Suppressor macrophage (primary cell): ENCODE data around the gene TMIGD1.

Experiments
- DNase-seq, 4 experiments: peaks; one replicate each; pipeline ENCODE4 v3.0.0-alpha.2; 2020 to 2022
- total RNA-seq, 17 experiments: gene quantifications; one replicate each; lab custom pipeline; 2026; ENCODE audit warnings: mixed read lengths in 6 of 17, inconsistent platforms in 3 of 17; lab: John Stamatoyannopoulos, UW

The TMIGD1 gene, protein sequence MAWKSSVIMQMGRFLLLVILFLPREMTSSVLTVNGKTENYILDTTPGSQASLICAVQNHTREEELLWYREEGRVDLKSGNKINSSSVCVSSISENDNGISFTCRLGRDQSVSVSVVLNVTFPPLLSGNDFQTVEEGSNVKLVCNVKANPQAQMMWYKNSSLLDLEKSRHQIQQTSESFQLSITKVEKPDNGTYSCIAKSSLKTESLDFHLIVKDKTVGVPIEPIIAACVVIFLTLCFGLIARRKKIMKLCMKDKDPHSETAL
- 0 to 0.22 (median 0) reads per million in 17 experiments for total RNA-seq

DNA sequence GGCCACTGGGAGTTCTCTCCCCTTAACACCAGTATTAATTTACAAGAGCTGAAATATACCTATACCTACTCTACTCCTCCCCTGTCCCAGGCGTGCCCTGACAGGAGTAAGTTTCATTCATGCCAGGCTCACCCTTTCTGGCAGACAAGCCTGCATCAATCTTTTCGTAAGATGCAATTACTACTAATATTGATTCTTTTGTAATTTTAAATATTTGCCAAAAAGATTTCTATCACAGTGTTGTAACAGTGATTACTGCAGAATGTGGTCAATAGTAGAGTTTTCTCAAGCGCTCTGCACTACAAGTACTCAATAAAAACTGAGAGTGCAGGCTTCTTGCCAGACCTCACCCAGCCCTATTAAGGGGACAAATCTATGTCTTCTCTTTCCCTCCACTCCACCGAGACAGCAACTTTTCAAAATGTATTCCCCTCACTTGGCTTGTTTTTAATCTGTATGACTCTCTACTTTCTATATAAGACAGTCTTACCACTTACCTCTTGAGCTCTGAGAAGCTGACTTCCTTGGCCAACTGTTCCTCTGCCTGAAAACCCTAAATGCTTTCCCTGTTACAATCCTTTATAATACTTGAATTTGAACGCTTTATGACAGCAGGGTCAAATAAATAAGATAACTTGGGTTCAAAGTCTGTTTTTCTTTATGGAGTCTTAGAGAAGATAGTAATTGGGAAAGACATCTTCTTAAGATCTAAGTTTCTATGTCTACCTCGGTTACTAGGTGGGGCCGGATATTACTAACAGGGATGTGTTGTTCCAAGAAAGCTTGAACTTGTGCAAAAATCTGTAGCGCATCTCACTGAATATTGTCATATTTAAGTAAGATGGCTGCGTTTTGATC, at the start of gene TMIGD1:
Gene TMIGD1 (minus strand): TSS at position 555 of the 858 bp plus-strand sequence. CDS start 1,924 bp downstream, outside the sequence.
- no peak for DNase-seq

DNA sequence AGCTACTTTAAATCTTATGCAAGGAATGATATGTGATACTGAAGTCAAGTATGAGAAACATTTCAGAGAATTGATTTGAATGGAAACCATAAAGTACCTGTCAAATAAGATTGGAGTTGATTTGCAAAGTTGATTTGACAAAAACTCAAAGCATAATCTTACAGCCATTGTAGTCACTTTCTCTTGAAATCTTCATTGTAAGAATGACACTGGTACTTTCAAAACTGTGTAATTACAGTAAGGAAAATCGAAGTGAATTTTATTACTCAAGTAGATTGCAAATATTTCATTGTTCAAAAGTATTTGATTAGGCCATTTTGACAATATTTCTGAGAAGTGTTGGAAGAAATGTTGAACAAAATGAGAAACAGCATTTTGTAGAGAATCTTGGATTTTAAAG, 48.5 kb upstream of the TMIGD1 start:
- no peak for DNase-seq

DNA sequence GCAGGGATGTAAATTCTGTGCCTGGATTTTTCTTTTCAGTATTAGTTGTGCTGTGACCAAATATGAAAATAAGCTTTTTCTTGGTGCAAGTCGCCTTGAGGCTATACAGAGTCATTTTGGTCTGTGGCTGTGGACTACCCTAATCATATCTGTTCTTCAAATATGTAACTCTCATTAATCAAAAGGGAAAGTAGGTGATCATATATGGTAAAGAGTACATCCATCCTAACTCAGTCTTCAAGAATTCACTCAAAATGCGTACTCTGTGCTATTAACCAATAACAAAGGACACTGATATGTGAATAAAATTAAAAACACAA, 47.4 kb upstream of the TMIGD1 start:
- DNase-seq: no peak

DNA sequence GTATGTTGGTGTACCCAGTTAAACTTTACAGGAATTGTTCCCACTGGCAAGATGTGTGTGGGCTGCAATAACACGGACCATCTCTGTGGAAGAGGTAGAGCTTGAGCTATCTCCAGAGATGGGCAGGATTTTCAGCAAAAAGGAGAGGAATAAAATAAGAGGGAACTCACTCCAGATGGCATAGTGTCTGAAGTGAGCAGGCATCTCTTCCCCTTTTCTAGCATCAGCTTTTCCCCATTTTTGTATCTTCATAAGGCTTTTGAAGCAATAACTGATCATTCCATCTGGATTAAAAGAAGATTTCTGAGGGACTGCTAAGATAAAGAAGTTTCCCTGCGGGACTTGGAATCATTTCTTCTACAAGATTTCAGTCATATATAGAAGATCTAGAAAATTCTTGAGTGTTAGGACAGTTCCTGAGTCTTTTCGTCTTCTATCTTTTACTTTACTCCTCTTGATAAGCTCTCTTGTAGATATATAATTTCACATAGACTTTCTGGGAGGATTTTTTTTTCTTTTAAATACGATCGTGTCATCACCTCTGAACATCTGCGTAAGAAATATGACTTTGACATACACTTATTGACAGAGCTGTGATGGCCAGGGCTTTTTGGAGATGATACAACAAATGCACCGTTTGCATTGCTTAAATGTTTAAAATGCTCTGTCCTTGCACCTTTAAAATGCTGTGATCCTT, 46.9 kb upstream of the TMIGD1 start:
- peak in 3 of 4 experiments; percentile 27 to 52 (median 47) for DNase-seq

DNA sequence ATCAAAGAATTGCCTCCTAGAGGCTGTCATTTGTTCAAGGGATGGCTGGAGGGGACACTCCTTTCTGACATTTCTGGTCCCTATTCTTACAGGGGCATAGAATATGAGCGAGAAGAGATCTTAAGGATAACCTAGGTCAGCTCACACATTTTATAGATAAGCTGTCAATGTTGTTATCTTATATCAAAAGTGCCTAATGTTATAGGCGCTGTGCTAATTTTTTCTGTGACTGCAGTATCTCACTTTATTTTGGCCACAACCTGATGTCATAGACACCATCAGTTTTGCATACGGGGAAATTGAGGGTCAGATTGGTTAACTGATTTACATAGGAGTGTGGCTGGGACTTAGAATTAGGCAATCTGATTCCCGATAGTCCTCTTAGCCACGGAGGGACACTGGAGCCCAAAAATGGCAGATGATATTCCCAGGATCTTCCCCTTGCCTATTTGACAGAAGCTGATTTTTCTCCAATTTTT, 46.1 kb upstream of the TMIGD1 start:
- no peak for DNase-seq

DNA sequence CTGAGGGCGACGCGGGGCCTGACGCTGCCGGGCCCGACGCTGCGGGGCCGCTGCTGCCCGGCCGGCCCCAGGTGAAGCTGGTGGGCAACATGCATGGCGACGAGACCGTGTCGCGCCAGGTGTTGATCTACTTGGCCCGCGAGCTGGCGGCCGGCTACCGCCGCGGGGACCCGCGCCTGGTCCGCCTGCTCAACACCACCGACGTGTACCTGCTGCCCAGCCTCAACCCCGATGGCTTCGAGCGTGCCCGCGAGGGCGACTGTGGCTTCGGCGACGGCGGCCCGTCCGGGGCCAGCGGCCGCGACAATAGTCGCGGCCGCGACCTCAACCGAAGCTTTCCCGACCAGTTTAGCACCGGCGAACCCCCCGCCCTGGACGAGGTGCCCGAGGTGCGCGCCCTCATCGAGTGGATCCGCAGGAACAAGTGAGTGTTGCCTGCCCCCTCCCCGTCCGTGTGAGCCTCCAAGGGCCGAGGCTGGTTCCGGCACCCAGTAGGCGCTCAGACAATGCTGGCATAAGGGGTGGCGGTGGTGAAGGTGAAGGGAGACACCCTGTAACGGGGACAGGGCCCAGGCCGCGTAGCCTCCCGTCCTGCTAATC, 45.5 kb upstream of the TMIGD1 start:
- DNase-seq: peak in 3 of 4 experiments; percentile 14 to 48 (median 28)

DNA sequence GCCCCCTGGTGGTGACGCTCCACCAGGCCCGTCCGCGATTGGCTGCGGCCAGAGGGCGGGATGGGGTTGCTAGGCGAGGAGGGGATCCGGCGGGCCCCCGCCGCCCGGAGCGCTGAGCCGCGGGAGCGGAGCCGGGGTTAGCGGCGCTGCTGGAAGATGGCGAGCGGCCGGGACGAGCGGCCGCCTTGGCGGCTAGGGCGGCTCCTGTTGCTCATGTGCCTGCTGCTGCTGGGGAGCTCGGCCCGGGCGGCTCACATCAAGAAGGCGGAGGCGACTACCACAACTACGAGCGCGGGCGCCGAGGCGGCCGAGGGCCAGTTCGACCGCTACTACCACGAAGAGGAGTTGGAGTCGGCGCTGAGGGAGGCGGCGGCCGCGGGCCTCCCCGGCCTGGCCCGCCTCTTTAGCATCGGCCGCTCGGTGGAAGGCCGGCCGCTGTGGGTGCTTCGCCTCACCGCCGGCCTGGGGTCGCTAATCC, 45.0 kb upstream of the TMIGD1 start, which contains the start of gene CPD:
Gene CPD (plus strand): TSS at position 103 of the 478 bp plus-strand sequence. CDS start 54 bp downstream, at position 157.
- peak; percentile 97 to 99 (median 98) for DNase-seq

DNA sequence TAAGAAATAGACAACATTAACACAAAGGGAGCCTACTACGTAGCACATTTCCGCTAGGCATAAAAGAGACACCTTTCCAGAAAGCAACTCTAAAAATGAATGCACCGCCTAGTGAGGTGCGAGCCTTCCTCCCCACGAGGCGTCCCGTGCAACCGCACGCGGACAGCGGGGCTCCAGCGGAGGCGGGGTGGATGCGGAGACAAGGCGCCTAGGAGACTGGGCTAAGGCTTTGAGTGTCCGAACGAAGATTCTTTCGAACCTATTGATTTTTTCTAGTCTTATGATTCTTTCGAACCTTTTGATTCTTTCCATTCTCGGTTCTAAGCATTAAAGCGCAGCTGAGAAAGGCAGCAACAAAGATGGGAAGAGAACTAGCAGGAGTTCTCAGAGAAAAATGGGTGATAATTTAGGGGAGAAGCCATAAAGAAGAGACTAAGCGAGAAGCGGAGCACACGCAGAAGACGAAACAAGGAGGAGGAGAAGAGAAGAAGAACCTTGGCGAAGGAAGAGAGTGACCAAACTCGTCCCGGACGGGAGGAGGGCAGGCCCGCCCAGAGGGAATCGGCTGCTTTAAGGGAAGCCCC, 44.5 kb upstream of the TMIGD1 start:
- DNase-seq: peak in 3 of 4 experiments; percentile 40 to 66 (median 51)

DNA sequence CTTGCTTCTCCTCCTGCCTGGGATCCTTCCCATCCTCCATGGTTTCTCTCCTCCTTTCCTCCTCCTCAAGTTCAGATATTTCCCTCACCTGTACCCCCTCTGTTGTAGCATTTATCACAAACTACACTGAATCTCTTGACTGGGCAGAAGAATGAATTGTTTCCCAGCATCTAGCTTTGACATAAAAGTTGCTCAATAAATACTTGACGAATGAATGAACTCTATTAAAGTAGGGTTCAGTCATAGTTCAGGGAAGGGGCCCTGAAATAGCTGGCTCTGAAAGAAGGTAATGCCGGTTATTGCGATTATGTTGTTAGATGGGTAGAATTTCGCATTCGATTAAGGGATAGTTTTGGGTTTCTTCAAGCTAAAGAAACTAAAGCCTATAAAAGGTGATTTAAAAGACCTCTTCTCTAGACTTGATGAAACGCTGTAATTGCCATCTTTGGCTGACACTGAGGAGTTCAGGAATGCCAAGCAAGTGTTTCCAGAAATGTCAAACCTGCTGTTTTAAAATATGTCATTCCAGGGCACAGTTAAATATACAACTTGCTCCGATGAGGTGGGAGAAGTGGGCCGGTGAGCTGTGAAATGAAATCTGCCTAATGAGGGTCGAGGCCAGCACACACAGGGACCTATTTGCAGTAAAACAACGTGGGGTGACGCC, 43.9 kb upstream of the TMIGD1 start:
- no peak for DNase-seq

DNA sequence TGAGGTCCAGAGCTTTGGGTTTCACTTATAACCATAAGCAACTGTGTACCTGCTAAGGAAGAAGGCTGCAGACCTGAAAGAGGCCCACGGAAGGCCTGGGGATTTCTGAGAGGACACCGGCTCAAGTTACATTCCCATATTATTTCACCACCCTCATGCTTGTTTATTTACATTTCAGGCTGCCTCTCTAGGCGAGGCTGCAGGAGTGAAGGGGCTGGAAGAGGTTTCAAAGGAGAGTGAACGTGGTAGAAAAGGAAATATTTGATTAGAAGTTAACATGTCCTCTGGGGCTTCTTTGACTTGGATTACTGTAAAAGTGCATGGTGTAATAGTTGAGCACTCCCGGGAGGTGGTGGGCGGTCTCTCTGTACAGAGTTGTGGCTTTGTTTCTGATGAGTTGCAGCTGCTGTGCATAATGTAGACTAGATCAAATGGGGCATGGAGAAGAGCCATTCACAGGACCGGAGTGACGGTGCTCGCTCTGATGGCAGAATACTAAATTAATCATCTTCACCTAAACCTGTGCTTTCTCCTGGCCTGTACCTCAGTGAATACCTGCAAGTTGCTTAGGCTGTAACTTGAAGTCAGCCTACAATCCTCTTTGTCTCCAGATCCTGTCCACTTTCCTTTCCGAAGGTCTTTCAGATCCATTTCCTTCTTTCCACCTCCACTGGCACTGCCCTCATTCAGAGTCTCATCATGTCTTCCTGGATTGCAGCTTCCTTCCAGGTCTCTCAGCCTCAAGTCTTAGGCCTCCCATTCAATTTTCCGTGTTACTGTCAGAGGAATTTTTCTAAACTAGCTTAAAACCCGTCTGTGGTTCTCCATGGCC, 43.0 kb upstream of the TMIGD1 start:
- DNase-seq: peak; percentile 53 to 80 (median 74)

DNA sequence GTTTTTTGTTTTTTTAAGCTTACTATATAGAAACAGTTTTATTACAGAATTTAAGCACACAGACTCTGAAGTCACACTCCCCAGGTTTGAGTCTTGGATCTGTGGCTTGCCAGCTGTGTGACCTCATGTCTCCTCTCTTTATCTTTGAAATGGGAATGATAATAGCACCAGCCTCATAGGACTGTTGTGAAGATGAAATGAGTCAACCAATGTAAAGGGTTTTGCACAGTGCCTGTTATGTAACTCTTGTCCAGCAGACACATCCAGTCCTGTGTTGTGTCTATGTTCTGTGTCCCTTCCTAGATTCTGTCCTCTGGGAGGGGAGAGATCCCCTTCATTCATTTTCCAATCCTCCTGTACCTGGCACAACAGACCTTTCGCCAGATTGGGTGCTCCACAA, 41.8 kb upstream of the TMIGD1 start:
- DNase-seq: peak in 2 of 4 experiments; percentile 19 to 26

DNA sequence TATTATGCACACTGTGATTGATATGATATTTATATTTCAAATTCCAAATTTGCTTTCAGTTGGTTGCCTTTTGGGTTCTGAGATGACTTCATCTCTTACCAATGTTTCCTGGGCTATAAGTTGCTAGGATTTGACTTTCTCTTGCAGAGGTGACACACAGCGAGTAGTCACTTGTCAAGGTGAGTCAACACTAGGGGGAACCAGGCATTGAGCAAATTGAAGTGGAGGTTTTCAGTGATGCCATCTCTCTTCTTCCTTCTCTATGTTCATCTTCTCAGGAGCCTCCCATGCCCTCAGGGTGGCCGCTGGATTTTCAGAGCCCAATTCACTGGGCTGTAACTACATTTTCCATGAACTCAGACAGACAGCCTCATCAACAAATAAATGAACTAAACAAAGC, 38.9 kb upstream of the TMIGD1 start:
- peak in 1 of 4 experiments; percentile 31 for DNase-seq

DNA sequence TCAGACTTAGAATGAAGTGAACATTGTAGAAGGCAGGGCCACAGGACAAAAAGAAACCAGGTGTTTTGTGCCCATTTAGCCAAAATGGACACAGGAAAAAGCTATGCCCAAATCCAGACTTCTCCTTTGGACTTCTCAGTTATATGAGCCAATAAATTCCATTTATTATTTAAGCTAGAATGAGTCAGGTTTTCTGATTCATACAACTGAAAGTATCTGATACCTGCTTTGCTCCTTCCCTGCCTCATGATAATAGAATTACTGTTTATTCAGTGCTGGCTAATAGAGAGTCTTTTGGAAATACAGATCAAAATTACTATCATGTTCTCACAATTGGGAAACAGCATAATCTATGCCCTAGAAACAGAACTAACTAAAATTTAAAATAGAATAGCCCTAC, 36.1 kb upstream of the TMIGD1 start:
- no peak for DNase-seq

DNA sequence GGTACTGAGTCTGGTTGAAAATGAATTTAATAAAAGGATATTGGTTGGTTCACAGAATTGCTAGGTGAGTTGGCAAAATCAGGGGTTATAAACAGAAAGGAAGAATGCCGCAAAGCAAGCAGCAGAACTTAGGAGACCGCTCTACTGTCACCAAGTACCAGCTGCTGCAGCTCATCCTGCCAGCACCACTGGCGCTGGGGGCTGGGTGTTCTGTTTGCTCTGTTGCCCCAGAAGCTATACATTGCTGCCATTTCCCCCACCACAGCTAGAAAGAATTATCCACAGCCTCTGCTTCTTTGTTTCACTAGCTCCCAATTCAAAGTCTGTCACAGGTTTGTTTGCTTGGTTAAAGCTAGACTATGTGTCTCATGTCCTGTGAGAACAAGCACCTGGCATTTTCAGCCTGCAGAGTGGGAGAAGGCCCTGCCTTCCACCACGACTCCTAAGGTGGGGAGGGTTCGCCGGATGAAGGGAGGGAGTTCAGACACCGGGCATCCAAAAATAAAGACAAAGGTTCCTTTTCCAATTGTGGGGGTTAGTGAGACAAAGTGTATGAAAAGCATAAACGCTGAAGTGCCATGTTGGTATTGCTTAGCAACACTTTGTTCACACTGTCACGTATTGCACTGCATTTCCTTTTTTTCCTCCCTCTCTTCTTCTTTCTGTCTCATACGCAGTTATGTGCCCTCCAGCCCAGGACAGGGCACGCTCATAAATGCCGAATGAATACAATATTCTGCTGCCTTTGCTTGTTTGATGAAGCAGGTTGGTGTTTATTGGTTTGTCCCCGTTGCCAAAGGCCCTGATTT, 35.3 kb upstream of the TMIGD1 start:
- DNase-seq: peak in 3 of 4 experiments; percentile 44 to 63 (median 62)

DNA sequence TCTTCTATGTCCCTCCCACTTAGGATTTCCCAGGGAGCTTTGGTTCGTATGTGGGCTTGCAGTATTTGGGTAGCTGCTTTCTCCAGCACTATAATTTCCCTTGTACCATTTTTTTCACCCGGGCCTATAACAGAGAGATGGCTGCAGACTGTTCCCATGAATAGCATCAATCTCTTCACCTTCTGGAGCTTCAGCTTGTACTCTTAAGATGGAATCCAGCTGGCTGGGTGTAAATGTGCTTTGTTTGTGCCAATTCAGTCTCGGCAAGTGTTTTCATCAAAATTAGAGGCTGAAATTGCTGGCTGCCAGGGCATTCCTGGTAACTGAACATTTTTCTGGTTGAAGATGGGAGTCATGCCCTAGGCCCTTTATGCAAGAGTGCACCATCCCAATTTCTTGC, 32.7 kb upstream of the TMIGD1 start:
- DNase-seq: no peak

DNA sequence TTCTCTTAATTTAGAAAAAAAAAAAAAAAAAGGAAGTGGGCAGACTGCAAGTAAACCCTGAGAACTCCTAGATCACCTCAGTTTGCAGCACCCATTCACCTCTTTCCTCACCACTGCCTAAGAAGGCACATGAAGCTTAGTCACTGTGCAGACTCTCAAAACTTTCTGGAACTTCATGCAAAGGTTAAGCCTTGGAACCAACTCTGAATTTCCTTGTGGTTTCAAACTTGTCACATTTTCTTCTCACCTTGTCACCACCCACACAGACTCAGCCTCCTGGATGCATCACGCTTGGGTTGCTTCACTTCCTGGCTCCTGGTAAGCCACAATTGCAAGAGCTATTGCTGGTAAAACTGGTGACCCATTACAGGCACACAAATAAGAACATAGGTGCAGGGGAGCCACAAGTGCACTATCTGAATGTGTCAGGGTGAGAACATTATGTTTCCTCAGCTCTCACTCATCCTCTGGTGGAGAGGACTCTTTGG, 29.9 kb upstream of the TMIGD1 start:
- peak; percentile 53 to 71 (median 61) for DNase-seq

DNA sequence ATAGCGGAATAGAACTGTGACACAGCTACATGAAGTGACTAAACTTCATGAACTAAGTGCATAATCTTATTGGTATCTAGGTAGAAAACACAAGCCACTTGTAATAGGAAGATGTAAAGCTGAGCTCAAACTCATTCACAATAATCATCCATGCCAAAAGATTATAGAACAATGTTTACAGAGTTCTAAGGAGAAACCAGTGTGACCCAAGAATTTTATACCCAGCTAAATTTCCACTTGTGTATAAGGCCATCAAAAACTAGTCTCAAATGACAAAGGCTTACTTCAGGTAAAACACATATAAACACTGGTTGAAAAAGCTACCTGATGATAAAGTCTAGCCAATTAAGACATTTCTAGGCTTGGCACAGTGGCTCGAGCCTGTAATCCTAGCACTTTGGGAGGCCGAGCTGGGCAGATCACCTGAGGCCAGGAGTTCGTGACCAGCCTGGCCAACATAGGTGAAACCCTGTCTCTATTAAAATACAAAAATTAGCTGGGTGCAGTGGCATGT, 28.0 kb upstream of the TMIGD1 start:
- DNase-seq: no peak

DNA sequence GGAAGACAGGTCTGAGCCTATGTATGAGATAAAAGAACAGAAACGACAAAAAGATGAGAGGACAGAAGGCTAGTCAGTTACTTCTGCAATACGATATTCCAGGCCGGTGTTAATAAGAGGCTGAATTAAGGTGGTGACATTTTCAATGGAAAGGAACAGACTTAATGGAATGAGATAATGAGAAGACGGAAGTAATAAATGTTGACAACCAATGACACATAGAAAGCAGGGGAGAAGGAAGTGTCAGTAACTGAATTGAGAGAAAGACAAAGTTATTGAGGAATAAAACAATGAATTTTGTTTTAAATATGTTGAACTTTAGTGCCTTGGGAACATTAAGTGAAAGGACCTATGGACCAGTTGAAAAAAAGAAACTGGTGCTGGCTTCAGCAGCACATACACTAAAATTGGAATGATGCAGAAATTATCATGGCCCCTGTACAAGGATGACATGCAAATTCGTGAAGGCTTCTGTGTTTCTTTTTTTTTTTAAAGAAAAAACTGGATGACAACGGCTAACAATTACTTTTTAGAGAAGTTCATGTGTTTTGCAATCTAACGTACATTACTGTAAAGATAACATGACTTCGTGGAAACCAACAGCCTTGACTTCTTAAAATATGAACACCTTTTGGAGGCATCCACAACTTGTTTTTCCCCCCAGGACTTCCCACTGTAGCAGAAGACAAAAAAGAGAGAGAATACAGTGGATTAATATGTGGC, 26.4 kb upstream of the TMIGD1 start:
- peak in 2 of 4 experiments; percentile 58 to 67 for DNase-seq
